T-cell (primary cell): Measurements from ENCODE around the gene ZNF514. TPM values are rescaled to one million over a fixed set of nuclear protein-coding genes. Genes with fewer than 3 reads are reported as not detected.
"Not testable (repeated sequence)": the region's sequence is repeated elsewhere in the genome, so short reads cannot be mapped to it uniquely, and the experiment has no call there.

Experiments
- ATAC-seq, 4 experiments: fragments of 200-7000 bp in 3 of 4; fragments of 150-1000 bp in 1 of 4; cut with Tn5 transposase; replicated peaks in 1 of 4; 1 replicate in 3 of 4; 2 replicates in 1 of 4; pipeline ENCODE4 v1.10.0; 2021; ENCODE audit warnings: moderate library complexity in 3 of 4, mild to moderate bottlenecking in 2 of 4, moderate number of reproducible peaks in 1 of 4
- CTCF ChIA-PET, 2 donors: fragments of 300-600 bp; sonication (Branson Sonifier 250); formaldehyde crosslinking; loops; one replicate each; lab custom pipeline; 2022; ENCODE audit warnings: antibody characterized with exemption in 2 of 2; lab: Charles Lee
- POLR2A ChIA-PET, 2 donors: fragments of 300-600 bp; sonication (Branson Sonifier 250); formaldehyde crosslinking; loops; one replicate each; lab custom pipeline; 2022; ENCODE audit warnings: antibody characterized with exemption in 2 of 2; lab: Charles Lee
- DNase-seq, 35 experiments: peaks; one replicate each; pipeline versions ENCODE4 v3.0.0 to v3.0.0-alpha.2; 2013 to 2023
- H3K27ac ChIP-seq: one replicate; pipeline ENCODE4 v1.5.1; 2013; ENCODE audit warnings: low read length
- H3K27me3 ChIP-seq, 2 experiments: replicated peaks in 1 of 2; 1 replicate in 1 of 2; 2 replicates in 1 of 2; pipeline versions ENCODE4 v1.6.1 to v1.7.0; 2013; ENCODE audit warnings: low read length in 1 of 2, mixed read lengths in 1 of 2; ENCODE audit not compliant: control insufficient read depth in 2 of 2, insufficient read depth in 2 of 2; ENCODE audit errors: extremely low read depth in 1 of 2
- H3K36me3 ChIP-seq, 2 donors: 1 replicate in 1 of 2; 2 replicates in 1 of 2; pipeline versions ENCODE4 v1.6.1 to v1.7.0; 2013; ENCODE audit warnings: low read length in 1 of 2; ENCODE audit not compliant: control insufficient read depth in 2 of 2, insufficient read depth in 1 of 2; ENCODE audit errors: extremely low read depth in 1 of 2
- H3K4me1 ChIP-seq, 2 experiments: 1 replicate in 1 of 2; 2 replicates in 1 of 2; pipeline versions ENCODE4 v1.6.1 to v1.7.0; 2013; ENCODE audit warnings: low read length in 2 of 2, mixed read lengths in 1 of 2; ENCODE audit not compliant: insufficient read depth in 2 of 2, control insufficient read depth in 1 of 2; ENCODE audit errors: extremely low read depth in 1 of 2
- H3K4me3 ChIP-seq, 2 donors: 1 replicate in 1 of 2; 2 replicates in 1 of 2; pipeline versions ENCODE4 v1.5.1 to v1.7.0; 2013; ENCODE audit warnings: mild to moderate bottlenecking in 2 of 2, low read length in 1 of 2, moderate library complexity in 1 of 2; ENCODE audit not compliant: control insufficient read depth in 1 of 2; ENCODE audit errors: extremely low read depth in 1 of 2
- H3K9me3 ChIP-seq: 2 replicates; pipeline ENCODE4 v1.7.0; 2013
- H3K27ac Mint-ChIP-seq, 2 donors: one replicate each; pipeline ENCODE4 v1.8.0; 2020 to 2021; ENCODE audit warnings: mild to moderate bottlenecking in 2 of 2, mixed read lengths in 2 of 2
- H3K27me3 Mint-ChIP-seq, 2 donors: one replicate each; pipeline ENCODE4 v1.8.0; 2021 to 2022; ENCODE audit warnings: mixed read lengths in 2 of 2
- H3K36me3 Mint-ChIP-seq: one replicate; pipeline ENCODE4 v1.8.0; 2021; ENCODE audit warnings: mixed read lengths
- H3K4me1 Mint-ChIP-seq, 3 donors: one replicate each; pipeline ENCODE4 v1.8.0; 2020 to 2022; ENCODE audit warnings: mixed read lengths in 3 of 3, mild to moderate bottlenecking in 1 of 3
- H3K4me3 Mint-ChIP-seq, 3 donors: one replicate each; pipeline ENCODE4 v1.8.0; 2020 to 2022; ENCODE audit warnings: mild to moderate bottlenecking in 3 of 3, mixed read lengths in 3 of 3, moderate library complexity in 3 of 3
- H3K9me3 Mint-ChIP-seq, 3 donors: one replicate each; pipeline ENCODE4 v1.8.0; 2020 to 2022; ENCODE audit warnings: mixed read lengths in 3 of 3
- WGBS: methylation state at CpG from one replicate; pipeline ENCODE4 v1.1.5; 2013; ENCODE audit warnings: missing lambda C conversion rate; ENCODE audit not compliant: insufficient coverage; 5-methylcytosine and 5-hydroxymethylcytosine counted together
- total RNA-seq, 35 experiments: library from RNA in 6 of 35; stranded (reverse) in 6 of 35; fragments of 120-200 nt in 1 of 35; gene quantifications; one replicate each; pipeline versions ENCODE4 v1.2.1 to v1.2.4 and lab custom pipeline; 2013 to 2026

Gene ZNF514
- total RNA-seq, 5 donors from 2014 or later (not counting 1 experiment from before 2014, with no cell fraction given): 11.8 to 29.2 (median 25.5) TPM

- peaks cover 0 to 4% of the 10 kb centered on the region in 2 donors for H3K27me3 Mint-ChIP-seq
- no peaks in the 10 kb centered on the region for H3K9me3 ChIP-seq
- no peaks in the 10 kb centered on the region for H3K27me3 ChIP-seq
- H3K4me1 ChIP-seq: peaks cover 3 to 10% of the 10 kb centered on the region in 2 experiments
- POLR2A ChIA-PET: no interaction called here
- H3K36me3 Mint-ChIP-seq: peaks cover 9% of the 10 kb centered on the region
- peaks cover 0 to 4% (median 0%) of the 10 kb centered on the region in 3 donors for H3K9me3 Mint-ChIP-seq
- H3K36me3 ChIP-seq: no peaks in the 10 kb centered on the region
- DNase-seq: no peak
- ATAC-seq: no peak
- H3K27ac Mint-ChIP-seq: no peak overlapping the region
- peaks cover 15 to 22% (median 17%) of the 10 kb centered on the region in 3 donors for H3K4me1 Mint-ChIP-seq
- H3K4me3 Mint-ChIP-seq: no peak overlapping the region
- WGBS: 82% methylated on average over 2 of the region's 4 CpGs
- no peak overlapping the region for H3K4me3 ChIP-seq
- H3K27ac ChIP-seq: no peak overlapping the region
- CTCF ChIA-PET: no interaction called here
These were observed 44.3 kb upstream of the ZNF514 start for GRCh38 chr2:95203911-95204310.

DNA sequence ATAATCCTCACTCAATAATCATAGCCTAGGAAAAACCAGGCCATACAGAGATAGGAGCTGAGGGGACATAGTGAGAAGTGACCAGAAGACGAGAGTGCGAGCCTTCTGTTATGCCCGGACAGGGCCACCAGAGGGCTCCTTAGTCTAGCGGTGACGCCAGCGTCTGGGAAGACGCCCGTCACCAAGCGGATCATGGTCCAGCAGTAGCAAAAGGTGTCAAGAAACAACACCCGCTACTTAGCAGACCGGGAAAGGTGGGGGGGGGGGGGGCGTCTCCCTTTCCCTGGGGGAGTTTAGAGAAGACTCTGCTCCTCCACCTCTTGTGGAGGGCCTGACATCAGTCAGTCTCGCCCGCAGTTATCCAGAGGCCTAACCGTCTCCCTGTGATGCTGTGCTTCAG lies 33.3 kb upstream of the ZNF514 start:
- H3K27me3 Mint-ChIP-seq: peaks cover 20 to 22% of the 10 kb centered on the region in 2 donors
- H3K27me3 ChIP-seq, H3K27ac ChIP-seq, H3K36me3 Mint-ChIP-seq, H3K36me3 ChIP-seq, CTCF ChIA-PET, H3K4me1 Mint-ChIP-seq, H3K9me3 Mint-ChIP-seq, H3K4me3 ChIP-seq, POLR2A ChIA-PET, H3K4me1 ChIP-seq, H3K4me3 Mint-ChIP-seq, ATAC-seq, H3K9me3 ChIP-seq, H3K27ac Mint-ChIP-seq: not testable (repeated sequence)
- 11% methylated on average over 3 of the region's 15 CpGs for WGBS
- peak in 24 of 35 experiments; percentile 2 to 47 (median 12) for DNase-seq

GRCh38 chr2:95185973-95186372 lies 26.3 kb upstream of the ZNF514 start:
- Histone ChIP-seq H3K9me3 (no peaks in the 10 kb centered on the region), H3K27me3 (no peaks in the 10 kb centered on the region), H3K4me1 (no peaks in the 10 kb centered on the region), H3K36me3 (peaks cover 5 to 14% of the 10 kb centered on the region in 2 donors), H3K27ac (no peak overlapping the region), H3K4me3 (no peak overlapping the region)
- no peaks in the 10 kb centered on the region for H3K4me1 Mint-ChIP-seq
- ChIA-PET CTCF (interaction anchor here in 1 of 2 donors (0.7 kb wide), 1 partner anchor 21 kb away, joined by 4 read pairs; no protein-coding TSS in a partner anchor), POLR2A (no interaction called here)
- no peak overlapping the region for H3K4me3 Mint-ChIP-seq
- ATAC-seq (no peak), DNase-seq (no peak)
- H3K9me3 Mint-ChIP-seq: peaks cover 0 to 35% (median 14%) of the 10 kb centered on the region in 3 donors
- H3K36me3 Mint-ChIP-seq: peaks cover 30% of the 10 kb centered on the region
- WGBS: 86% methylated on average over 1 of the region's 2 CpGs
- H3K27ac Mint-ChIP-seq: no peak overlapping the region
- H3K27me3 Mint-ChIP-seq: peaks cover 10% of the 10 kb centered on the region in 2 donors

DNA sequence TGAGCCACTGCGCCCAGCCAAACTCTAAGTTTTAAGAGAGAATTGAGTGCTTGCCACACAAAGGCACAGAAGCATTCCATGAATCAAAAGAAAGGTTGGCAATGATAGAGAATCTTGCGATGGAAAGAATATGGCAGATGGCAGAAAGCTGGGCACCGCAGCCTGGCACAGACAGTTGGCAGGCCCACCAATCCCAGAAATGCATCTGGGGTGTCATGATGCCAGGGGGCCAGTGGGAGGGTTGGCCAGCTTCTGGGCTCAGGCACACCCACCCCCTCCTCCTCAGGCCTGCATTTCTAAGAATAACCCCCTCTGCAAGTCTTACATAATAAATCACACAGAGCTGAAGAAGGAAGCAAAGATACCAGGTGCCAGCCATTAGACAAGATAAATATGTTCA lies 25.5 kb upstream of the ZNF514 start:
- Mint-ChIP-seq H3K9me3 (peaks cover 0 to 40% (median 17%) of the 10 kb centered on the region in 3 donors), H3K4me1 (no peaks in the 10 kb centered on the region), H3K27me3 (peaks cover 4 to 6% of the 10 kb centered on the region in 2 donors), H3K36me3 (peaks cover 38% of the 10 kb centered on the region), H3K4me3 (no peak overlapping the region), H3K27ac (no peak overlapping the region)
- H3K9me3 ChIP-seq: no peaks in the 10 kb centered on the region
- DNase-seq: no peak
- H3K27me3 ChIP-seq: no peaks in the 10 kb centered on the region
- ChIA-PET CTCF (interaction anchor here in 1 of 2 donors (0.7 kb wide), 1 partner anchor 20 kb away, joined by 4 read pairs; no protein-coding TSS in a partner anchor), POLR2A (no interaction called here)
- H3K36me3 ChIP-seq: peaks cover 9 to 22% of the 10 kb centered on the region in 2 donors
- WGBS: 100% methylated on average over 1 of the region's 3 CpGs
- no peaks in the 10 kb centered on the region for H3K4me1 ChIP-seq
- no peak overlapping the region for H3K4me3 ChIP-seq
- ATAC-seq: no peak
- H3K27ac ChIP-seq: no peak overlapping the region

GRCh38 chr2:95181774-95182173 lies 22.1 kb upstream of the ZNF514 start:
- CTCF ChIA-PET: no interaction called here
- H3K4me1 Mint-ChIP-seq: peaks cover 0 to 4% (median 0%) of the 10 kb centered on the region in 3 donors

DNA sequence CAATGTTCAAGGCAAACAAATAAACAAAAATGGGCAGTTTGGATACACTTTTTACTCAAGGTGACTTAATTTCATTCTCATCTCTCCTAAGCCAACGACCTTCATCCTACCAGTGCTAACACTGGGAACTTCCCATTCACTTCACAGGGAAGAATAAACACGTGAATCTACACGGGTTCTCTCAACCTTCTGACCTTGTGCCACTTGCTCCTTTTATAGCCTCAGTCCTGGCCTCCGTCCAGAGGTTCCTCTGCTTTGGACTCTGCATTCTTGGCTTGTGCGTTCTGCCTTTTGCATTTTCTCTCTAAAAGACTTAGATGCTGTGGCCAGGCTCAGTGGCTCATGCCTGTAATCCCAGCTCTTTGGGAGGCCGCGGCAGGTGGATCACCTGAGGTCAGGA lies 19.8 kb upstream of the ZNF514 start:
- H3K36me3 ChIP-seq: peaks cover 17 to 45% of the 10 kb centered on the region in 2 donors
- no peaks in the 10 kb centered on the region for H3K27me3 Mint-ChIP-seq
- ChIA-PET CTCF (no interaction called here), POLR2A (no interaction called here)
- H3K4me1 Mint-ChIP-seq: peaks cover 2 to 11% (median 3%) of the 10 kb centered on the region in 3 donors
- peaks cover 82% of the 10 kb centered on the region for H3K36me3 Mint-ChIP-seq
- H3K27ac ChIP-seq: no peak overlapping the region
- H3K27me3 ChIP-seq: no peaks in the 10 kb centered on the region
- no peaks in the 10 kb centered on the region for H3K4me1 ChIP-seq
- ATAC-seq (no peak), DNase-seq (no peak)
- no peak overlapping the region for H3K27ac Mint-ChIP-seq
- no peak overlapping the region for H3K4me3 Mint-ChIP-seq
- 85% methylated on average over 4 of the region's 7 CpGs for WGBS
- no peak overlapping the region for H3K4me3 ChIP-seq
- no peaks in the 10 kb centered on the region for H3K9me3 ChIP-seq
- H3K9me3 Mint-ChIP-seq: peaks cover 6 to 37% (median 17%) of the 10 kb centered on the region in 3 donors

More at GRCh38 chr2:95181774-95182173, 22.1 kb upstream of the ZNF514 start:
- Mint-ChIP-seq H3K4me3 (no peak overlapping the region), H3K9me3 (peaks cover 6 to 47% (median 21%) of the 10 kb centered on the region in 3 donors), H3K27ac (no peak overlapping the region), H3K36me3 (peaks cover 68% of the 10 kb centered on the region), H3K27me3 (no peaks in the 10 kb centered on the region)
- no peaks in the 10 kb centered on the region for H3K9me3 ChIP-seq
- WGBS: 100% methylated on average over 8 of the region's 18 CpGs
- POLR2A ChIA-PET: no interaction called here
- H3K4me3 ChIP-seq: no peak overlapping the region
- DNase-seq: no peak
- peaks cover 17 to 40% of the 10 kb centered on the region in 2 donors for H3K36me3 ChIP-seq
- no peaks in the 10 kb centered on the region for H3K27me3 ChIP-seq
- ATAC-seq: no peak
- no peaks in the 10 kb centered on the region for H3K4me1 ChIP-seq
- no peak overlapping the region for H3K27ac ChIP-seq
